Measurements from ENCODE around the gene TBX1.

DNA sequence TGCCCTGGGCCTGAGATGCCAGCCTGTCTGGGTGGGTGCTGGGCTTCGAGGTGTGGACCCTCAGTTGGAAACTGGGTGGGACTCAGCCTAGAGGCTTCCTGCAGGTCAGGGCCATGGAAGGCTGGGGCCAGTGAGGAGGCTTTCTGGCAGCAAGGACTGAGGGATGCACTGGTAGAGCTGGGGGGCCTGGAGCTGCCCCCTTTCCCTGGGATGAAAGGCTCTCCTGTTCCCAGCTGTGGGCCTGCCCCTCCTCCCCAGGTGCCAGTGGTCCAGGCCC, 43.8 kb upstream of the TBX1 start:
- TF ChIP-seq, protein P1, sequence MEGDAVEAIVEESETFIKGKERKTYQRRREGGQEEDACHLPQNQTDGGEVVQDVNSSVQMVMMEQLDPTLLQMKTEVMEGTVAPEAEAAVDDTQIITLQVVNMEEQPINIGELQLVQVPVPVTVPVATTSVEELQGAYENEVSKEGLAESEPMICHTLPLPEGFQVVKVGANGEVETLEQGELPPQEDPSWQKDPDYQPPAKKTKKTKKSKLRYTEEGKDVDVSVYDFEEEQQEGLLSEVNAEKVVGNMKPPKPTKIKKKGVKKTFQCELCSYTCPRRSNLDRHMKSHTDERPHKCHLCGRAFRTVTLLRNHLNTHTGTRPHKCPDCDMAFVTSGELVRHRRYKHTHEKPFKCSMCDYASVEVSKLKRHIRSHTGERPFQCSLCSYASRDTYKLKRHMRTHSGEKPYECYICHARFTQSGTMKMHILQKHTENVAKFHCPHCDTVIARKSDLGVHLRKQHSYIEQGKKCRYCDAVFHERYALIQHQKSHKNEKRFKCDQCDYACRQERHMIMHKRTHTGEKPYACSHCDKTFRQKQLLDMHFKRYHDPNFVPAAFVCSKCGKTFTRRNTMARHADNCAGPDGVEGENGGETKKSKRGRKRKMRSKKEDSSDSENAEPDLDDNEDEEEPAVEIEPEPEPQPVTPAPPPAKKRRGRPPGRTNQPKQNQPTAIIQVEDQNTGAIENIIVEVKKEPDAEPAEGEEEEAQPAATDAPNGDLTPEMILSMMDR (IDR thresholded peaks at IDR 0.05), result no peak
- TF ChIP-seq GTF2I (CRISPR knock-in tag; conservative IDR thresholded peaks at IDR 0.05), result no peak
- TF ChIP-seq, protein P2, sequence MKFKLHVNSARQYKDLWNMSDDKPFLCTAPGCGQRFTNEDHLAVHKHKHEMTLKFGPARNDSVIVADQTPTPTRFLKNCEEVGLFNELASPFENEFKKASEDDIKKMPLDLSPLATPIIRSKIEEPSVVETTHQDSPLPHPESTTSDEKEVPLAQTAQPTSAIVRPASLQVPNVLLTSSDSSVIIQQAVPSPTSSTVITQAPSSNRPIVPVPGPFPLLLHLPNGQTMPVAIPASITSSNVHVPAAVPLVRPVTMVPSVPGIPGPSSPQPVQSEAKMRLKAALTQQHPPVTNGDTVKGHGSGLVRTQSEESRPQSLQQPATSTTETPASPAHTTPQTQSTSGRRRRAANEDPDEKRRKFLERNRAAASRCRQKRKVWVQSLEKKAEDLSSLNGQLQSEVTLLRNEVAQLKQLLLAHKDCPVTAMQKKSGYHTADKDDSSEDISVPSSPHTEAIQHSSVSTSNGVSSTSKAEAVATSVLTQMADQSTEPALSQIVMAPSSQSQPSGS (CRISPR knock-in tag; IDR thresholded peaks at IDR 0.05; ENCODE audit: borderline replicate concordance, low read depth), result no peak
- TF ChIP-seq ATF1 (CRISPR knock-in tag; IDR thresholded peaks at IDR 0.05), result no peak
- TF ChIP-seq, protein P3, sequence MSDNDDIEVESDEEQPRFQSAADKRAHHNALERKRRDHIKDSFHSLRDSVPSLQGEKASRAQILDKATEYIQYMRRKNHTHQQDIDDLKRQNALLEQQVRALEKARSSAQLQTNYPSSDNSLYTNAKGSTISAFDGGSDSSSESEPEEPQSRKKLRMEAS (CRISPR knock-in tag; IDR thresholded peaks at IDR 0.05), result no peak
- no peak for TF ChIP-seq SP1 (CRISPR knock-in tag; conservative IDR thresholded peaks at IDR 0.05)
- TF ChIP-seq, protein P4, sequence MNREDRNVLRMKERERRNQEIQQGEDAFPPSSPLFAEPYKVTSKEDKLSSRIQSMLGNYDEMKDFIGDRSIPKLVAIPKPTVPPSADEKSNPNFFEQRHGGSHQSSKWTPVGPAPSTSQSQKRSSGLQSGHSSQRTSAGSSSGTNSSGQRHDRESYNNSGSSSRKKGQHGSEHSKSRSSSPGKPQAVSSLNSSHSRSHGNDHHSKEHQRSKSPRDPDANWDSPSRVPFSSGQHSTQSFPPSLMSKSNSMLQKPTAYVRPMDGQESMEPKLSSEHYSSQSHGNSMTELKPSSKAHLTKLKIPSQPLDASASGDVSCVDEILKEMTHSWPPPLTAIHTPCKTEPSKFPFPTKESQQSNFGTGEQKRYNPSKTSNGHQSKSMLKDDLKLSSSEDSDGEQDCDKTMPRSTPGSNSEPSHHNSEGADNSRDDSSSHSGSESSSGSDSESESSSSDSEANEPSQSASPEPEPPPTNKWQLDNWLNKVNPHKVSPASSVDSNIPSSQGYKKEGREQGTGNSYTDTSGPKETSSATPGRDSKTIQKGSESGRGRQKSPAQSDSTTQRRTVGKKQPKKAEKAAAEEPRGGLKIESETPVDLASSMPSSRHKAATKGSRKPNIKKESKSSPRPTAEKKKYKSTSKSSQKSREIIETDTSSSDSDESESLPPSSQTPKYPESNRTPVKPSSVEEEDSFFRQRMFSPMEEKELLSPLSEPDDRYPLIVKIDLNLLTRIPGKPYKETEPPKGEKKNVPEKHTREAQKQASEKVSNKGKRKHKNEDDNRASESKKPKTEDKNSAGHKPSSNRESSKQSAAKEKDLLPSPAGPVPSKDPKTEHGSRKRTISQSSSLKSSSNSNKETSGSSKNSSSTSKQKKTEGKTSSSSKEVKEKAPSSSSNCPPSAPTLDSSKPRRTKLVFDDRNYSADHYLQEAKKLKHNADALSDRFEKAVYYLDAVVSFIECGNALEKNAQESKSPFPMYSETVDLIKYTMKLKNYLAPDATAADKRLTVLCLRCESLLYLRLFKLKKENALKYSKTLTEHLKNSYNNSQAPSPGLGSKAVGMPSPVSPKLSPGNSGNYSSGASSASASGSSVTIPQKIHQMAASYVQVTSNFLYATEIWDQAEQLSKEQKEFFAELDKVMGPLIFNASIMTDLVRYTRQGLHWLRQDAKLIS (CRISPR knock-in tag; IDR thresholded peaks at IDR 0.05; ENCODE audit: borderline replicate concordance), result no peak
- TF ChIP-seq, protein P5, sequence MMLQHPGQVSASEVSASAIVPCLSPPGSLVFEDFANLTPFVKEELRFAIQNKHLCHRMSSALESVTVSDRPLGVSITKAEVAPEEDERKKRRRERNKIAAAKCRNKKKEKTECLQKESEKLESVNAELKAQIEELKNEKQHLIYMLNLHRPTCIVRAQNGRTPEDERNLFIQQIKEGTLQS (CRISPR knock-in tag; conservative IDR thresholded peaks at IDR 0.05), result no peak
- TF ChIP-seq NFYB (CRISPR knock-in tag; conservative IDR thresholded peaks at IDR 0.05; ENCODE audit: low read depth), result no peak

Data from WTC11 (cell line).